ENCODE measurements around the gene ACAN. TPM values are rescaled to one million over a fixed set of nuclear protein-coding genes. Genes with fewer than 3 reads are reported as not detected.

Gene ACAN
- total and polyA plus RNA-seq, 10 of the 15 experiments (the other 5 are each of a cell fraction or from before 2014, with no cell fraction given), result not detected

GRCh38 chr15:88759872-88760271, 43.4 kb upstream of the ACAN start:
- intact Hi-C loops (cut with micrococcal nuclease; ENCODE audit: unreplicated experiment) (no loop called here), in situ Hi-C loops (cut with MboI) (no loop called here)
- WGBS (ENCODE audit: insufficient coverage, insufficient replicate concordance, low lambda C conversion rate, missing lambda C conversion rate), result 0% methylated on average over 1 of the region's 1 CpG
- no peak overlapping the region for H3K9ac ChIP-seq (ENCODE audit: control insufficient read depth, insufficient read depth, low read length)
- no peak overlapping the region for H3K4me2 ChIP-seq (ENCODE audit: control insufficient read depth, insufficient read depth)
- ChIA-PET POLR2A (no interaction called here), CTCF (no interaction called here), SMC1A (ENCODE audit: uncharacterized antibody, unreplicated experiment) (no interaction called here), RAD21 (ENCODE audit: unreplicated experiment) (no interaction called here)
- no peaks in the 10 kb centered on the region for H3K4me1 ChIP-seq (ENCODE audit: control insufficient read depth, insufficient read depth, low read length)
- BruUV-seq (replicated peaks), result no TSS peak
- FAIRE-seq (no peak), DNase-seq (ENCODE audit: low read depth, low spot score) (no peak), ATAC-seq (no peak)
- H3K27ac ChIP-seq (ENCODE audit: control insufficient read depth, insufficient read depth), result no peak overlapping the region
- TF ChIP-seq CTCF (IDR thresholded peaks at IDR 0.05 in 2 of 3, conservative IDR thresholded peaks at IDR 0.05 in 1 of 3; ENCODE audit: control insufficient read depth in 2 of 3, extremely low read depth in 1 of 3, insufficient read depth in 1 of 3, low read depth in 3 of 3, low read length in 3 of 3), result no peak
- no peak for TF ChIP-seq PRDM15 (CRISPR knock-in tag; IDR thresholded peaks at IDR 0.05)
- no peak for TF ChIP-seq IKZF1 (conservative IDR thresholded peaks at IDR 0.05)
- TF ChIP-seq E4F1 (IDR thresholded peaks at IDR 0.05; ENCODE audit: borderline replicate concordance, partially characterized antibody), result no peak
- no peak for TF ChIP-seq ZNF592 (IDR thresholded peaks at IDR 0.05)
- no peak for TF ChIP-seq POU2F2 (IDR thresholded peaks at IDR 0.05; ENCODE audit: borderline replicate concordance, low read depth, low read length)
- TF ChIP-seq NR2F1 (conservative IDR thresholded peaks at IDR 0.05), result no peak
- no peak for TF ChIP-seq USF2 (IDR thresholded peaks at IDR 0.05; ENCODE audit: borderline replicate concordance, low read depth, low read length)
- H3K9me3 ChIP-seq (replicated peaks; ENCODE audit: control insufficient read depth, insufficient read depth, low read length), result no peaks in the 10 kb centered on the region
- H2AFZ ChIP-seq (ENCODE audit: control insufficient read depth, low read depth, low read length), result no peak overlapping the region
- H3K4me3 ChIP-seq, result no peak overlapping the region
- no peaks in the 10 kb centered on the region for H4K20me1 ChIP-seq (ENCODE audit: control insufficient read depth, insufficient read depth)
- H3K27me3 ChIP-seq (replicated peaks in 1 of 2; ENCODE audit: control insufficient read depth in 2 of 2, insufficient read depth in 2 of 2, low read length in 1 of 2), result no peaks in the 10 kb centered on the region; a peak in 2 of 4 replicates
- H3K36me3 ChIP-seq (ENCODE audit: control insufficient read depth in 2 of 2, insufficient read depth in 2 of 2, low read length in 1 of 2), result no peaks in the 10 kb centered on the region
- no peaks in the 10 kb centered on the region for H3K79me2 ChIP-seq (ENCODE audit: control insufficient read depth, insufficient read depth, low read length)

Data from GM12878 (cell line).